IMR-90 (cell line): ENCODE data around the gene SEMA3C. TPM values are rescaled to one million over a fixed set of nuclear protein-coding genes. Genes with fewer than 3 reads are reported as not detected.

Source experiments
- RAD21 ChIP-seq: IDR thresholded peaks from 2 replicates; pipeline ENCODE4 v1.6.1; 2012; ENCODE audit warnings: low read length, improper control_type of control experiment
- RCOR1 ChIP-seq: IDR thresholded peaks from 2 replicates; pipeline ENCODE4 v1.6.1; 2012; ENCODE audit warnings: mild to moderate bottlenecking, low read length, improper control_type of control experiment; ENCODE audit not compliant: insufficient replicate concordance
- polyA plus RNA-seq, 3 experiments: library from polyadenylated mRNA; depleted of rRNA; stranded (reverse); fragments of >200 nt; gene quantifications; 2 replicates each; pipeline ENCODE4 v1.2.3, GENCODE V29; 2012; ENCODE audit warnings: low replicate concordance in 1 of 3
- total RNA-seq: library from RNA; depleted of rRNA; stranded (reverse); fragments of >200 nt; gene quantifications from 2 replicates; pipeline ENCODE4 v1.2.3, GENCODE V29; 2012

Gene SEMA3C
- total and polyA plus RNA-seq, 2 of the 4 experiments (the other 2 are of a cell fraction): 21.2 to 97.1 TPM

DNA sequence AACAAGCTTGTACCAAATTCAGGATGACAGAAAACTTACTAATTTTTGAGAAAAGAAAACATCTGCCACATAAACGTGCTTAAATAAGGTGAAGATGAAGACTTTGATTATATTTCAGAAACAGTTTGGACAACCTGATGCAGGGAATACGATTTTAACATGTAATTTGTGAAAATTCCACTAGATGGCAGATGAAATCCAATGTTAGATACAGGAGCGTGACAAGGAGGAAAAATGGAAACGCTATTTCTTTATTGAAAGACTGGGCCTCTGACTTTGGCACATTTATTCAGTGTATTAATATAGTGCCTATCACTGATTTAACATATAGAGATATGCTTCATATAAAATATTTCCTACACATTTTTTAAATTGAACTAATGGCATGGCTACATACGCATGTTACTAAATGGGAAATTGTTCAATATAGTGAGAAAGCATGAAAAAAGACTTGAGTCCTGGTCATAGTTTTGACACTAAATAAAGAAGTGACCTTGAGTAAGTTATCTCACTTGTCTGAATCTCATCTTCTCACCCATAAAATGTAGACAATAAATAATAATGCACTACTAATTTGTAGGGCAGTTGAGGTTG is 219.7 kb downstream of the SEMA3C start (continued):
- TF ChIP-seq RCOR1 (no peak), RAD21 (peak; percentile 87)
